Panc1 (cell line): ENCODE data around the gene HIPK2.

Source experiments
- POLR2AphosphoS5 ChIP-seq: IDR thresholded peaks from 2 replicates; pipeline ENCODE4 v1.6.1; 2012; ENCODE audit warnings: mild to moderate bottlenecking, low read depth, low read length, moderate library complexity
- TCF7L2 ChIP-seq: IDR thresholded peaks from 2 replicates; pipeline ENCODE4 v1.6.1; 2011; ENCODE audit warnings: mild to moderate bottlenecking, low read depth, low read length, inconsistent platforms
- TF ChIP-seq, protein P1 (sequence below): fragments of 450-650 bp; IDR thresholded peaks from 2 replicates; pipeline ENCODE4 v1.5.1; 2017; ENCODE audit warnings: mild to moderate bottlenecking
- TF ChIP-seq, protein P2 (sequence below), 2 experiments: IDR thresholded peaks; 2 replicates each; pipeline ENCODE4 v1.6.1; 2011 to 2012; ENCODE audit warnings: low read depth in 2 of 2, control low read depth in 1 of 2, low read length in 1 of 2, mild to moderate bottlenecking in 1 of 2, moderate library complexity in 1 of 2; ENCODE audit not compliant: insufficient read depth in 1 of 2

DNA sequence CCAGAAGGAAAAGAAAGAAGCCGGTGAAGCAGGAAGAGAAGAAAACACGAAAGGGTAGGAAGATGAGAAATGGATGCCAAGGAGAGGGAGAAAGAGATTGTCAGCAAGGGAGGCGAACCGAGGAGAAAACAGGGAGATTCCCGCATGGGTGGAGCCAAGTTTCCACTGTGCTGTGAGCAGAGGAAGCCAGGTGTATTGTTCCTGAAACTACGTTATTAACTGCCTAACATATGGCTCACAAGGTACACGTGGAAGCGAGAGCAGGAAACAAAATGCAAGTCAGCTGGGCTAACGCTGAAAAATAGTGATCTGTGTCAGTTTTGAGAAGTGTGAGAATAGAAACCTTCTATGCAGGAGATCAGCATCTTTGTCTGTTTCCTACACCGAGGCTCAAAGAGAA lies 20.4 kb upstream of the HIPK2 start:
- TF ChIP-seq, protein P1, sequence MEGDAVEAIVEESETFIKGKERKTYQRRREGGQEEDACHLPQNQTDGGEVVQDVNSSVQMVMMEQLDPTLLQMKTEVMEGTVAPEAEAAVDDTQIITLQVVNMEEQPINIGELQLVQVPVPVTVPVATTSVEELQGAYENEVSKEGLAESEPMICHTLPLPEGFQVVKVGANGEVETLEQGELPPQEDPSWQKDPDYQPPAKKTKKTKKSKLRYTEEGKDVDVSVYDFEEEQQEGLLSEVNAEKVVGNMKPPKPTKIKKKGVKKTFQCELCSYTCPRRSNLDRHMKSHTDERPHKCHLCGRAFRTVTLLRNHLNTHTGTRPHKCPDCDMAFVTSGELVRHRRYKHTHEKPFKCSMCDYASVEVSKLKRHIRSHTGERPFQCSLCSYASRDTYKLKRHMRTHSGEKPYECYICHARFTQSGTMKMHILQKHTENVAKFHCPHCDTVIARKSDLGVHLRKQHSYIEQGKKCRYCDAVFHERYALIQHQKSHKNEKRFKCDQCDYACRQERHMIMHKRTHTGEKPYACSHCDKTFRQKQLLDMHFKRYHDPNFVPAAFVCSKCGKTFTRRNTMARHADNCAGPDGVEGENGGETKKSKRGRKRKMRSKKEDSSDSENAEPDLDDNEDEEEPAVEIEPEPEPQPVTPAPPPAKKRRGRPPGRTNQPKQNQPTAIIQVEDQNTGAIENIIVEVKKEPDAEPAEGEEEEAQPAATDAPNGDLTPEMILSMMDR = no peak
- TF ChIP-seq POLR2AphosphoS5 (no peak), TCF7L2 (no peak)
- TF ChIP-seq, protein P2, sequence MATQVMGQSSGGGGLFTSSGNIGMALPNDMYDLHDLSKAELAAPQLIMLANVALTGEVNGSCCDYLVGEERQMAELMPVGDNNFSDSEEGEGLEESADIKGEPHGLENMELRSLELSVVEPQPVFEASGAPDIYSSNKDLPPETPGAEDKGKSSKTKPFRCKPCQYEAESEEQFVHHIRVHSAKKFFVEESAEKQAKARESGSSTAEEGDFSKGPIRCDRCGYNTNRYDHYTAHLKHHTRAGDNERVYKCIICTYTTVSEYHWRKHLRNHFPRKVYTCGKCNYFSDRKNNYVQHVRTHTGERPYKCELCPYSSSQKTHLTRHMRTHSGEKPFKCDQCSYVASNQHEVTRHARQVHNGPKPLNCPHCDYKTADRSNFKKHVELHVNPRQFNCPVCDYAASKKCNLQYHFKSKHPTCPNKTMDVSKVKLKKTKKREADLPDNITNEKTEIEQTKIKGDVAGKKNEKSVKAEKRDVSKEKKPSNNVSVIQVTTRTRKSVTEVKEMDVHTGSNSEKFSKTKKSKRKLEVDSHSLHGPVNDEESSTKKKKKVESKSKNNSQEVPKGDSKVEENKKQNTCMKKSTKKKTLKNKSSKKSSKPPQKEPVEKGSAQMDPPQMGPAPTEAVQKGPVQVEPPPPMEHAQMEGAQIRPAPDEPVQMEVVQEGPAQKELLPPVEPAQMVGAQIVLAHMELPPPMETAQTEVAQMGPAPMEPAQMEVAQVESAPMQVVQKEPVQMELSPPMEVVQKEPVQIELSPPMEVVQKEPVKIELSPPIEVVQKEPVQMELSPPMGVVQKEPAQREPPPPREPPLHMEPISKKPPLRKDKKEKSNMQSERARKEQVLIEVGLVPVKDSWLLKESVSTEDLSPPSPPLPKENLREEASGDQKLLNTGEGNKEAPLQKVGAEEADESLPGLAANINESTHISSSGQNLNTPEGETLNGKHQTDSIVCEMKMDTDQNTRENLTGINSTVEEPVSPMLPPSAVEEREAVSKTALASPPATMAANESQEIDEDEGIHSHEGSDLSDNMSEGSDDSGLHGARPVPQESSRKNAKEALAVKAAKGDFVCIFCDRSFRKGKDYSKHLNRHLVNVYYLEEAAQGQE (IDR thresholded peaks at IDR 0.05; ENCODE audit: insufficient read depth in 1 of 2, low read depth in 2 of 2, low read length in 1 of 2) = no peak
